H1 (cell line): ENCODE data around the gene CTAGE1. TPM values are rescaled to one million over a fixed set of nuclear protein-coding genes. Genes with fewer than 3 reads are reported as not detected.

Experiments
- MAFK ChIP-seq: IDR thresholded peaks from 2 replicates; pipeline ENCODE4 v1.6.1; 2012; ENCODE audit warnings: low read depth, mild to moderate bottlenecking, improper control_type of control experiment, low read length
- RAD21 ChIP-seq, 2 experiments: IDR thresholded peaks in 1 of 2; conservative IDR thresholded peaks in 1 of 2; 2 replicates each; pipeline ENCODE4 v1.6.1; 2011; ENCODE audit warnings: low read depth in 2 of 2, low read length in 2 of 2, improper control_type of control experiment in 1 of 2, inconsistent platforms in 1 of 2, mild to moderate bottlenecking in 1 of 2, moderate library complexity in 1 of 2
- RBBP5 ChIP-seq: IDR thresholded peaks from 2 replicates; pipeline ENCODE4 v1.7.1; 2012; ENCODE audit warnings: low read depth, mild to moderate bottlenecking, inconsistent platforms, low read length, moderate library complexity, borderline replicate concordance
- RFX5 ChIP-seq: IDR thresholded peaks from 2 replicates; pipeline ENCODE4 v1.6.1; 2011; ENCODE audit warnings: low read depth, low read length, improper control_type of control experiment, borderline replicate concordance
- USF2 ChIP-seq: IDR thresholded peaks from 2 replicates; pipeline ENCODE4 v1.6.1; 2011; ENCODE audit warnings: low read length, improper control_type of control experiment
- ZNF274 ChIP-seq: IDR thresholded peaks from 2 replicates; pipeline ENCODE4 v1.7.0; 2012; ENCODE audit warnings: low read length, borderline replicate concordance; ENCODE audit errors: extremely low read depth
- polyA plus RNA-seq, 7 experiments: library from polyadenylated mRNA; depleted of rRNA in 3 of 7; stranded (reverse) in 5 of 7; unstranded in 2 of 7; fragments of >200 nt in 5 of 7; fragments of 200-250 nt in 2 of 7; gene quantifications; 1 replicate in 5 of 7; 2 replicates in 1 of 7; 4 replicates in 1 of 7; pipeline versions ENCODE4 v1.2.1 to v1.2.3, GENCODE V29; 2011 to 2013; ENCODE audit warnings: missing spikeins in 2 of 7, mixed read lengths in 2 of 7
- total RNA-seq: library from RNA; stranded (reverse); fragmentation: NEBNext Ultra II Directional; extraction: Animal tissue kit (Norgen Biotek cat#: 25700); gene quantifications from 2 replicates; pipeline ENCODE4 v1.2.1, GENCODE V29; 2021

CTAGE1 gene
- total and polyA plus RNA-seq, 2 of the 8 experiments (the other 6 are each of a cell fraction or from before 2014, with no cell fraction given), result not detected

GRCh38 chr18:22423878-22424564 lies 6.3 kb upstream of the CTAGE1 start (continued):
- no peak for TF ChIP-seq RBBP5
- TF ChIP-seq RAD21 (IDR thresholded peaks at IDR 0.05 in 1 of 2, conservative IDR thresholded peaks at IDR 0.05 in 1 of 2; ENCODE audit: low read depth in 2 of 2, low read length in 2 of 2), result no peak
- TF ChIP-seq RFX5, result no peak
- TF ChIP-seq MAFK, result no peak
- no peak for TF ChIP-seq USF2
- TF ChIP-seq ZNF274, result no peak
